Calu3 (cell line): Measurements from ENCODE around the gene PRSS2. TPM values are rescaled to one million over a fixed set of nuclear protein-coding genes. Genes with fewer than 3 reads are reported as not detected.

ENCODE experiments used
- BruUV-seq: library from RNA; stranded (reverse); fragments of 400-500 nt; replicated peaks from 2 replicates; lab custom pipeline; 2021; lab: Mats Ljungman, UMichigan
- CTCF ChIA-PET: fragments of 300-600 bp; sonication (Branson Sonifier 250); formaldehyde crosslinking; loops from one replicate; lab custom pipeline; 2022; ENCODE audit warnings: antibody characterized with exemption; lab: Charles Lee
- DNase-seq: peaks from one replicate; pipeline ENCODE4 v3.0.0; 2022
- H3K27ac Mint-ChIP-seq: one replicate; pipeline ENCODE4 v1.8.0; 2022; ENCODE audit warnings: mixed read lengths; ENCODE audit not compliant: unreplicated experiment
- H3K27me3 Mint-ChIP-seq: one replicate; pipeline ENCODE4 v1.8.0; 2022; ENCODE audit warnings: mixed read lengths; ENCODE audit not compliant: unreplicated experiment
- H3K36me3 Mint-ChIP-seq: one replicate; pipeline ENCODE4 v1.8.0; 2022; ENCODE audit warnings: mild to moderate bottlenecking, moderate library complexity, mixed read lengths; ENCODE audit not compliant: insufficient read depth, unreplicated experiment
- H3K4me1 Mint-ChIP-seq: one replicate; pipeline ENCODE4 v1.8.0; 2022; ENCODE audit warnings: mild to moderate bottlenecking, low read depth, mixed read lengths; ENCODE audit not compliant: unreplicated experiment
- H3K4me3 Mint-ChIP-seq: one replicate; pipeline ENCODE4 v1.8.0; 2022; ENCODE audit warnings: mild to moderate bottlenecking, low read depth, moderate library complexity, mixed read lengths; ENCODE audit not compliant: unreplicated experiment
- H3K9me3 Mint-ChIP-seq: one replicate; pipeline ENCODE4 v1.8.0; 2022; ENCODE audit warnings: low read depth, mixed read lengths; ENCODE audit not compliant: unreplicated experiment
- CTCF ChIP-seq: fragments of 200-600 bp; IDR thresholded peaks from one replicate; pipeline ENCODE4 v1.8.0; 2022; ENCODE audit warnings: antibody characterized with exemption; ENCODE audit not compliant: unreplicated experiment
- intact Hi-C: fragments of 100-400 bp; cut with micrococcal nuclease; formaldehyde crosslinking; loops from one replicate; pipeline ENCODE4 v1.10.0; 2022; ENCODE audit not compliant: unreplicated experiment
- total RNA-seq: library from RNA; stranded (reverse); gene quantifications from 2 replicates; pipeline ENCODE4 v1.2.3, GENCODE V29; 2022

Gene PRSS2
- total RNA-seq, 1 experiment from 2014 or later = 0.64 TPM

GRCh38 chr7:142797391-142798377, 26.9 kb downstream of the PRSS2 start:
- no peak for DNase-seq
- Mint-ChIP-seq H3K4me3 (peak overlapping the region; percentile 36), H3K27me3 (peaks cover 98% of the 10 kb centered on the region), H3K27ac (no peak overlapping the region), H3K4me1 (peaks cover 22% of the 10 kb centered on the region), H3K36me3 (peaks cover 5% of the 10 kb centered on the region), H3K9me3 (no peaks in the 10 kb centered on the region)
- no peak for TF ChIP-seq CTCF
- CTCF ChIA-PET = interaction anchor here (0.6 kb wide), 1 partner anchor 261 kb away, joined by 3 read pairs; no protein-coding TSS in a partner anchor
- no TSS peak for BruUV-seq
- intact Hi-C loops = no loop called here

- no TSS peak for BruUV-seq
- CTCF ChIA-PET = interaction anchor here (0.6 kb wide), 1 partner anchor 262 kb away, joined by 3 read pairs; no protein-coding TSS in a partner anchor
- no peak overlapping the region for H3K4me3 Mint-ChIP-seq
- no peak for DNase-seq
- TF ChIP-seq CTCF = no peak
- intact Hi-C loops = no loop called here
- H3K36me3 Mint-ChIP-seq = peaks cover 5% of the 10 kb centered on the region
- H3K9me3 Mint-ChIP-seq = no peaks in the 10 kb centered on the region
- H3K4me1 Mint-ChIP-seq = peaks cover 17% of the 10 kb centered on the region
- peaks cover 98% of the 10 kb centered on the region for H3K27me3 Mint-ChIP-seq
- H3K27ac Mint-ChIP-seq = no peak overlapping the region
Observed at GRCh38 chr7:142798451-142799436, 28.0 kb downstream of the PRSS2 start.

- Mint-ChIP-seq H3K27me3 (peaks cover 98% of the 10 kb centered on the region), H3K4me3 (no peak overlapping the region), H3K9me3 (no peaks in the 10 kb centered on the region), H3K36me3 (peaks cover 5% of the 10 kb centered on the region), H3K4me1 (peaks cover 10% of the 10 kb centered on the region), H3K27ac (no peak overlapping the region)
- no TSS peak for BruUV-seq
- no peak for DNase-seq
- CTCF ChIA-PET = no interaction called here
- intact Hi-C loops = no loop called here
- no peak for TF ChIP-seq CTCF
Observed at GRCh38 chr7:142799437-142799835, 28.7 kb downstream of the PRSS2 start.

- no peak overlapping the region for H3K27ac Mint-ChIP-seq
- peaks cover 8% of the 10 kb centered on the region for H3K4me1 Mint-ChIP-seq
- H3K27me3 Mint-ChIP-seq = peaks cover 98% of the 10 kb centered on the region
- intact Hi-C loops = no loop called here
- H3K9me3 Mint-ChIP-seq = no peaks in the 10 kb centered on the region
- no peak overlapping the region for H3K4me3 Mint-ChIP-seq
- no peak for TF ChIP-seq CTCF
- CTCF ChIA-PET = no interaction called here
- H3K36me3 Mint-ChIP-seq = peaks cover 5% of the 10 kb centered on the region
- BruUV-seq = no TSS peak
- DNase-seq = no peak
Observed at GRCh38 chr7:142800088-142800487, 29.3 kb downstream of the PRSS2 start.
